Stimulated activated effector memory CD8-positive, alpha-beta T cell treated with anti-CD3 and anti-CD28 coated beads, Interleukin-12 subunit alpha, Interleukin-12 subunit beta, amount 100 ng/mL, for 72 hours (primary cell): ENCODE results near the gene PSMD6.

Source experiments
- ATAC-seq: fragments of 150-1000 bp; cut with Tn5 transposase; 2 replicates; pipeline ENCODE4 v1.10.0; 2021
- DNase-seq, 2 donors: peaks; one replicate each; pipeline ENCODE4 v3.0.0; 2021 to 2022; ENCODE audit warnings: low spot score in 2 of 2
- H3K27ac Mint-ChIP-seq: one replicate; pipeline ENCODE4 v1.8.0; 2022; ENCODE audit warnings: mild to moderate bottlenecking, mixed read lengths
- H3K36me3 Mint-ChIP-seq: one replicate; pipeline ENCODE4 v1.8.0; 2022; ENCODE audit warnings: mild to moderate bottlenecking, mixed read lengths
- H3K4me1 Mint-ChIP-seq: one replicate; pipeline ENCODE4 v1.8.0; 2022; ENCODE audit warnings: mixed read lengths
- H3K4me3 Mint-ChIP-seq: one replicate; pipeline ENCODE4 v1.8.0; 2022; ENCODE audit warnings: mild to moderate bottlenecking, mixed read lengths
- H3K9me3 Mint-ChIP-seq: one replicate; pipeline ENCODE4 v1.8.0; 2022; ENCODE audit warnings: mixed read lengths

Gene PSMD6

GRCh38 chr3:63980830-63981498, 42.3 kb downstream of the PSMD6 start:
- ATAC-seq: no peak
- no peak for DNase-seq
- H3K9me3 Mint-ChIP-seq: no peaks in the 10 kb centered on the region
- H3K4me1 Mint-ChIP-seq: peaks cover 66% of the 10 kb centered on the region
- peak overlapping the region; percentile 81 for H3K27ac Mint-ChIP-seq
- H3K4me3 Mint-ChIP-seq: no peak overlapping the region
- peaks cover 37% of the 10 kb centered on the region for H3K36me3 Mint-ChIP-seq

DNA sequence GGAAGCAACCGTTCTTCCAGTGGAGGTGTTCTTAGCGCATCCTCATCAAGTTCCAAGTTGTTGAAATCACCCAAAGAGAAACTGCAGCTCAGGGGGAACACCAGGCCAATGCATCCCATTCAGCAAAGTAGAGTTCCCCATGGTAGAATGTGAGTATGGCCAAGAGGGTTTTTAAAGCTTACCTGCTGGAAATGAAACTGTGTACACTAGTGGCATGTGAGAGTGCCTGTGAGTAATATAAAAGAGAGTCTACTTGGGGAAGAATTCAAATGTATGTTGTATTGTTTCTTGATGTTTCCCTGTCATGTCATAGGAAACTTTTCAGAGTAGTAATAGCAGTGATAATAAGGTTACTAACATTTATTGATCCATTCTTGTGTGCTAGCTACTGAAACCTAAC, 43.3 kb downstream of the PSMD6 start:
- Mint-ChIP-seq H3K27ac (peak overlapping the region; percentile 81), H3K4me1 (peaks cover 65% of the 10 kb centered on the region), H3K4me3 (peak overlapping the region; percentile 69), H3K9me3 (no peaks in the 10 kb centered on the region), H3K36me3 (peaks cover 37% of the 10 kb centered on the region)
- ATAC-seq: peak; percentile 56
- no peak for DNase-seq

DNA sequence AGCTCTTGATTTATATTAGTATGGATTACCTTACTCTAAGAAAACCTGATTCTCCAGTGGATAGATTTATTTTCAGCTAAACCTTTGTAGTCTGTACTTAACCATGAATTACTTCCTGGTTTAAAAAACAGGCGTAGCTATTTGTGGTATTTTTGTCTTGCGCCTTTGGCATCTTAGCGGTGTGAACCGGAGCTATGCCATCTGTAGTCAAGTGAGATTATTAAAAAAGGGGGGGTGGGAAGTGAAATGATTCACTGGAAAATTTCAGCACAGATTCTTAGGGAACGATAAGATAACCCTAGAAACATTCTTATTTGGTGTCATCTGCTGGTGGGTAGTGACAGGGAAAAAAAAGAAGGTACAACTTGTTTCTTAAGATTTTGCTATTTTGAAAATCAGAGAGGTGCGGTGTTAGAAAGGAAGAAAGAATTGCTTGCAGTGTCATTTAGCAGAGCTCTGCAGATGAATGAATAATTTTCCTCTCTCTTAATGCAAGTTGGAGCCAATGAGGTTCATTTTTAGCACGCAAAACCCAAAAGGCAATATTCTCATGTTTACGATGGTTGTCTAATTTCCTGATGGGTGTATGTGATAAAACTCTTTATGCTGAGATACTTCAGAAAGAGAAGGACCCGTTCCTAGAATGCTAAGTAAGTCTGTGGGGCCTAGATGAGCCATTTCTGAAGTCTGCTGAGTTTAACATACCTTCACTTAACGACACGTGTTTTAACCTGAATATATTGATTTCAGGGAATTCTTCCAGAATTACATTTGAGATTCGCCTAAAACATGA, 44.0 kb downstream of the PSMD6 start:
- peak; percentile 69 for ATAC-seq
- Mint-ChIP-seq H3K4me3 (peak overlapping the region; percentile 69), H3K27ac (peak overlapping the region; percentile 81), H3K9me3 (no peaks in the 10 kb centered on the region), H3K4me1 (peaks cover 66% of the 10 kb centered on the region), H3K36me3 (peaks cover 43% of the 10 kb centered on the region)
- no peak for DNase-seq

GRCh38 chr3:63977893-63978292, 45.4 kb downstream of the PSMD6 start:
- DNase-seq: no peak
- H3K4me3 Mint-ChIP-seq: peak overlapping the region; percentile 69
- H3K4me1 Mint-ChIP-seq: peaks cover 75% of the 10 kb centered on the region
- no peaks in the 10 kb centered on the region for H3K9me3 Mint-ChIP-seq
- peak; percentile 84 for ATAC-seq
- H3K36me3 Mint-ChIP-seq: peaks cover 42% of the 10 kb centered on the region
- peak overlapping the region; percentile 53 for H3K27ac Mint-ChIP-seq

DNA sequence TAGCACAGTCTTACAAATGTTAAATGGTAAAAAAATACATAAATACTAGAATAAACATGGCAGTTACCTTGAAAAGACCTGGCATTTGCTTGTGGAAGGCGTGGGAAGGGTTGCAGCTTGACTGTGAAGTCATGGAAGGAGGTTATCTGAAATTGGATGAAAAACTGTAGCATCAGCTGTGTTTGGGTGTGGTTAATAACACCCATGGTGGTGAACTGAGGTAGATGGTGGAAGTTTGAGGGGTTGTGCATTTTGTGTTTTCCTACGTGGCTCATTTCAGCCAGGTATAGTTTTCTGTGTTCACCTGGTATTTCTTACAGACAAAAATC, 46.5 kb downstream of the PSMD6 start:
- no peaks in the 10 kb centered on the region for H3K9me3 Mint-ChIP-seq
- H3K27ac Mint-ChIP-seq: peak overlapping the region; percentile 65
- no peak for DNase-seq
- peaks cover 31% of the 10 kb centered on the region for H3K36me3 Mint-ChIP-seq
- ATAC-seq: no peak
- H3K4me3 Mint-ChIP-seq: peak overlapping the region; percentile 69
- H3K4me1 Mint-ChIP-seq: peaks cover 79% of the 10 kb centered on the region

DNA sequence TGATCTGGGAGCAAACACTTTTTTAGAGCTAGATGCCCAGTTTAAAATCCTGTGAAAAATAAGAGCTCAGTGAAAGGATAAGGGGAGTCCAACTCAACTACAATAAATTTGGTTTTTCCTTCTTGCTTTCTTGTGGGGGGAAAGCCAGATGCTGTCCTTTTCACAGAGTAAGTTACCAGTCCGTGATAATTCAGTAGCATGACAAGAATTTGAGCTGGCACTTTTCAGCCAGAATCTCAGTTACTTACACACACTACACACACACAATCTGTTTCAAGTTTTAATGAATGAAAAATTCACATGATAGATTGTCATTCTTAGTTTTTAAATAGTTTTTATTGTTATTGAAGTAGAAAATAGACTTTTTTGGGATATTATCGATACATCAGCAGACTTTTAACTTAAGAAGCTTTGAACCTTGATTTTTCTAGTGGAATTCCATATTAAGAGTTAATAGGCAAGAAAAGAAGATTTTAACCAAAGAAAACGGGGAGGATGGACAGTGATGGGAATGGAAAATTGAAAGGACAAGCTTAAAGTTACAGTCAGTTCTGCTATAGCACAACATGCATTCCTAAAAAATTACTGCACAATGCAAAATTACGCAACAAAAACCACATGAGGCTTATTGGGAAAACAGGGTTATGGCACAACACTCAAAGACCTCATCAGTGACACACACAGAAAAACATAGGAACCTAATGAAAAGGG, 47.0 kb downstream of the PSMD6 start:
- peak overlapping the region; percentile 17 for H3K4me3 Mint-ChIP-seq
- H3K4me1 Mint-ChIP-seq: peaks cover 85% of the 10 kb centered on the region
- H3K9me3 Mint-ChIP-seq: no peaks in the 10 kb centered on the region
- no peak for ATAC-seq
- H3K36me3 Mint-ChIP-seq: peaks cover 26% of the 10 kb centered on the region
- no peak for DNase-seq
- peak overlapping the region; percentile 65 for H3K27ac Mint-ChIP-seq

GRCh38 chr3:63975723-63976122, 47.6 kb downstream of the PSMD6 start:
- Mint-ChIP-seq H3K9me3 (no peaks in the 10 kb centered on the region), H3K27ac (peak overlapping the region; percentile 65), H3K4me1 (peaks cover 91% of the 10 kb centered on the region), H3K4me3 (peak overlapping the region; percentile 17), H3K36me3 (peaks cover 20% of the 10 kb centered on the region)
- DNase-seq (no peak), ATAC-seq (no peak)

DNA sequence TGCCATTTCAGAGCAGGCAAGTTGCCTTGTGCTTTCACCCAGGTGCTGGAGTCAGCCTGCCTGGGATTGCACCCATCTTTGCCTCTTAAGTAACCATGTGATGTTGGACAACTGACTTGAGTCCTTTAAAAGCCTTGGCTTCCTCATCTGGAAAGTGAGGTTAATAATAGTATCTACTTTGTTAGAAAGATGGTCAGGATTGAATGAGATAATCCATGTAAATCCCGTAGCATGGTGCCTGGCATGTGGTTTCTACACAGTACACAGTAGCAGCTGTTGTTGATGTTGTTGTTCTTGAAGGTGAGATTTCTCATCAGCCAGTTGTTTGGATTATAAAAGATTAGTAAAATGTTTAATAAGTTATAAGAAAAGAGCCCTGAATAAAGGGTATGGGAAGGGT, 48.8 kb downstream of the PSMD6 start:
- Mint-ChIP-seq H3K9me3 (no peaks in the 10 kb centered on the region), H3K4me3 (no peak overlapping the region), H3K27ac (peak overlapping the region; percentile 53), H3K4me1 (peaks cover 94% of the 10 kb centered on the region), H3K36me3 (peaks cover 14% of the 10 kb centered on the region)
- DNase-seq: no peak
- ATAC-seq: no peak

DNA sequence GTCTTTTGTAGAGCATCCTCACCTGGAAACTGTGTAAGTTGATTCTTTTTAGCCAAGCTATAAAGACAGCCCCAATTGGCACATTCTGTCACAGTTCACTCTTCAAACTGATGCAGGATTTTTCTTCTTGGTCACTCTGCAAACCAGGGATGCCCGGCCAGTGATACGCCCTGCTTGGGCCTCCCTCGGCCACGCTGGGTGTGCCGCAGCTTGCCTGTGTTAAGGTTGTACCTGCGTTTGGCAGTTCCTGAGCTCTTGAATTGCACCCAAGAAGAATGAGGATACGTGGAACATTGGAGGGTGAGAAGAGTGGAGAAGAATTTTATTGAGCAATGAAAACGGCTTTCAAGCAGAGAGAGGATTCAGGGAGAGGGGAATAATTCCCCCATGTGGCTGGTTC, 49.9 kb downstream of the PSMD6 start:
- H3K4me1 Mint-ChIP-seq: peaks cover 94% of the 10 kb centered on the region
- H3K4me3 Mint-ChIP-seq: no peak overlapping the region
- DNase-seq: no peak
- no peaks in the 10 kb centered on the region for H3K9me3 Mint-ChIP-seq
- peaks cover 14% of the 10 kb centered on the region for H3K36me3 Mint-ChIP-seq
- no peak for ATAC-seq
- H3K27ac Mint-ChIP-seq: no peak overlapping the region

- DNase-seq (no peak), ATAC-seq (no peak)
- H3K9me3 Mint-ChIP-seq: no peaks in the 10 kb centered on the region
- peaks cover 14% of the 10 kb centered on the region for H3K36me3 Mint-ChIP-seq
- peak overlapping the region; percentile 35 for H3K4me3 Mint-ChIP-seq
- H3K4me1 Mint-ChIP-seq: peaks cover 94% of the 10 kb centered on the region
- H3K27ac Mint-ChIP-seq: peak overlapping the region; percentile 77
Measured at GRCh38 chr3:63972987-63973386, 50.3 kb downstream of the PSMD6 start.

DNA sequence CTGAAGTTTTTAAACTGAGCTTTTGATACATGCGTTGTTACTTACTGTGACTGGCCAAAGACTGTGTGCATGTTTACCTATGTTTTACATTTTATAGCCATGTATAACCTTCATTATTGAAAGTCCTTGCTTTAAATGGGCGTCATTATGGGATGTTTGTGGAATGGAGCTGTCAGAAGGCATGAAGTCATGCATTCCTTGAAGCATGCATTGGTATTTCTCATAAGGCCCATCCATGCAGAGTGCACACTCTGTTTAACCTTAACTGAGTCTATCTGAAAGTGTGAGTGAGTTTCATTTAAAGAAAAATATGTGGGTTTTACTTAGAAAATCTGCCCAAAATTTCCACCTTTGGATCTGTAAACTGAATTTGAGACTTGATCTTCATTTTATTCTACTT, 51.1 kb downstream of the PSMD6 start:
- Mint-ChIP-seq H3K27ac (peak overlapping the region; percentile 77), H3K9me3 (no peaks in the 10 kb centered on the region), H3K36me3 (peaks cover 14% of the 10 kb centered on the region), H3K4me1 (peaks cover 94% of the 10 kb centered on the region), H3K4me3 (peak overlapping the region; percentile 35)
- ATAC-seq (peak; percentile 52), DNase-seq (no peak)

DNA sequence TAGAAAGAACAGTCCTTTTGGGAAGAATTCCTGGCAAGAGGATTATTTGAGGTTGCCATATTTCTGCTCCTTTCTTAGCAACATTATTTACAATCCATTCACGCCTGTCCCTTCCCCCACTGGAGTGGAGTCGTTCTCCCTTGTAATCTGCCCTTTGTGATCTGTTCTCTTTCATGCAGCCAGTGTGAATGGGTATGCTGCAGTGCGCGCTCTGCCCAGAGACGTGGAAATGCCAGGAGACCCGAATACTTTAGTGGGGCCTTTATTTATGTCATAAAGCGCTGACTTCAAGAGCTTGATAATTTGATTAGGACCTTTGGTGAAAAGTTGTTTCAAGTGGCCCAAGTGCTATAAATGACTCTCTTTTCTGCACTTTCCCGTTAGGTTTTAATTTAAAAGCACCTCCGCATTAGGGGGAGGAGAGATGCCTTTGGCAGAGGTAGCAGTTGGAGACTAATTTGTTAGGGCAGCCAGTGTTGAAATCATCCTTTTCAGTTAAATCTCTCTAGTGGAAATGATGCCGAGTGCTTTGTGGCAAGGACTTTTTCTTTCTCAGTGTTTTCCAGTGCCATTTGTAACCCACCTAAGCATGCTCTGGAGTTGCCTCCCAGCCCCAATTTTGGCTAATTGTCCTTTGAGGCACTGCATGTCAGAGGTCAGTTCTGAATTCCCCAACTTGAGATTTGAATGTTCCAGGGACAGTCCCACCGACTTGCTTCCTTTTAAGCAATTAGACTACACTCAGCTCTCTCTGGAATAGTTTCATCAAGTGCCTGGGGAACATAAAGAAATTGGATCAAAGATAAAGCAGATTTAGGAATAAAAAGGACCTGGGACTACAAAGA, 52.4 kb downstream of the PSMD6 start:
- ATAC-seq (no peak), DNase-seq (no peak)
- H3K4me3 Mint-ChIP-seq: peak overlapping the region; percentile 77
- H3K36me3 Mint-ChIP-seq: peaks cover 14% of the 10 kb centered on the region
- H3K27ac Mint-ChIP-seq: peak overlapping the region; percentile 92
- no peaks in the 10 kb centered on the region for H3K9me3 Mint-ChIP-seq
- peaks cover 94% of the 10 kb centered on the region for H3K4me1 Mint-ChIP-seq

- Mint-ChIP-seq H3K4me3 (peak overlapping the region; percentile 77), H3K9me3 (no peaks in the 10 kb centered on the region), H3K36me3 (peaks cover 13% of the 10 kb centered on the region), H3K4me1 (peaks cover 97% of the 10 kb centered on the region), H3K27ac (peak overlapping the region; percentile 92)
- DNase-seq: no peak
- ATAC-seq: peak; percentile 79
Measured at GRCh38 chr3:63969876-63970275, 53.4 kb downstream of the PSMD6 start.

DNA sequence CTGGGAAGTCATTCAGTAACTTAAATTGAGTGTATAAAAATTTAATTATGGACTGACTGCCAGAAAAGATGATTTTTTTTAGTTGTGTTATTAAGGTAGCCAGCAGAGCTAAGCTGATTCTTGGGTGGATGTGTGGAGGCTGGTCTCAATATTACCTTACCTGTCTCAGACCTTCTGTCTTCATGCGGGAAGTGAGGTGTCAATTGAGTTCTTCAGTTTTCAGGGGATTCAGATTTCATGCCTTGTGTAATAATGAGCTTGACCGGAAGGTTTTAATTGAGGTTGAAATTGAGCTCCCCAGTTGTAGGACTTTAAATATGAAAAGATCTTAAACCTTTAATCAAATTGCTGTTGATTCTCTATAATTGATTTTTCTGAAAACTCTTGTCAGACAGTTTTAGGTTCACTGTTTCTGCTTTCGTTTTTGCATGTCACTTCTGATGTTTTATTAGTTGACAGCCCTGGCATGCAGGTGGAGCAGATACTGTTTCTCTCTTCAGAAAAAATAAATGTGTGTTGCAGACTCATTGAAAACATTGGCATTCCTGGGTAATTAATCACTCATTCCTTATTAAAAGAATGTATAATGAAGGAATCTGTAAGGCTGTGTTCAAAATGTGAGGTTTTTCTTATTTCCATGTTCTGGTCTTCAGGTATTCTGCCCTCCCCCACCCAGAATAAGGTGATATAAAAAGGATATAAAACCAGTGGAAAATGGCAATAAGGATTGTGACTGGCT, 54.5 kb downstream of the PSMD6 start:
- H3K4me1 Mint-ChIP-seq: peaks cover 99% of the 10 kb centered on the region
- H3K27ac Mint-ChIP-seq: peak overlapping the region; percentile 92
- no peaks in the 10 kb centered on the region for H3K9me3 Mint-ChIP-seq
- H3K36me3 Mint-ChIP-seq: peaks cover 16% of the 10 kb centered on the region
- peak; percentile 9 for ATAC-seq
- peak overlapping the region; percentile 77 for H3K4me3 Mint-ChIP-seq
- DNase-seq: no peak
